ENCODE data around the gene TBC1D22A. TPM values are rescaled to one million over a fixed set of nuclear protein-coding genes. Genes with fewer than 3 reads are reported as not detected.
"Not testable (repeated sequence)": the region's sequence is repeated elsewhere in the genome, so short reads cannot be mapped to it uniquely, and the experiment has no call there.

TBC1D22A gene
- total RNA-seq, 2 experiments from 2014 or later, result 37.4 TPM

GRCh38 chr22:46977656-46978343, 215.3 kb downstream of the TBC1D22A start:
- POLR2A ChIA-PET, result no interaction called here
- CTCF ChIA-PET, result interaction anchor here (0.6 kb wide), 1 partner anchor 121 kb away, joined by 4 read pairs; no protein-coding TSS in a partner anchor

GRCh38 chr22:46978668-46979067, 216.2 kb downstream of the TBC1D22A start:
- POLR2A ChIA-PET, CTCF ChIA-PET: not testable (repeated sequence)

- CTCF ChIA-PET, result no interaction called here
- POLR2A ChIA-PET, result no interaction called here
Observed at GRCh38 chr22:46979506-46979905, 217.1 kb downstream of the TBC1D22A start.

- POLR2A ChIA-PET, result no interaction called here
- CTCF ChIA-PET, result no interaction called here
Observed at GRCh38 chr22:46980392-46980791, 217.9 kb downstream of the TBC1D22A start.

- POLR2A ChIA-PET, result no interaction called here
- CTCF ChIA-PET, result no interaction called here
Observed at GRCh38 chr22:46982635-46983034, 220.2 kb downstream of the TBC1D22A start.

GRCh38 chr22:46983046-46983445, 220.6 kb downstream of the TBC1D22A start:
- ChIA-PET CTCF (no interaction called here), POLR2A (no interaction called here)

GRCh38 chr22:46984751-46985506, 222.5 kb downstream of the TBC1D22A start:
- ChIA-PET POLR2A (no interaction called here), CTCF (no interaction called here)

- CTCF ChIA-PET, result no interaction called here
- POLR2A ChIA-PET, result no interaction called here
Observed at GRCh38 chr22:46985507-46985882, 223.0 kb downstream of the TBC1D22A start.

- ChIA-PET CTCF (no interaction called here), POLR2A (no interaction called here)
Observed at GRCh38 chr22:46986788-46987187, 224.3 kb downstream of the TBC1D22A start.

GRCh38 chr22:46990937-46991550, 228.6 kb downstream of the TBC1D22A start:
- ChIA-PET CTCF (no interaction called here), POLR2A (no interaction called here)

GRCh38 chr22:46991666-46992065, 229.2 kb downstream of the TBC1D22A start:
- CTCF ChIA-PET, result no interaction called here
- POLR2A ChIA-PET, result no interaction called here

- CTCF ChIA-PET, result no interaction called here
Observed at GRCh38 chr22:46992121-46992731, 229.8 kb downstream of the TBC1D22A start.

GRCh38 chr22:46993633-46994032, 231.2 kb downstream of the TBC1D22A start:
- ChIA-PET POLR2A (no interaction called here), CTCF (no interaction called here)

More at GRCh38 chr22:46992121-46992731, 229.8 kb downstream of the TBC1D22A start:
- POLR2A ChIA-PET, result no interaction called here

GRCh38 chr22:46994265-46994664, 231.8 kb downstream of the TBC1D22A start:
- ChIA-PET POLR2A (no interaction called here), CTCF (no interaction called here)

GRCh38 chr22:46994983-46995382, 232.5 kb downstream of the TBC1D22A start:
- POLR2A ChIA-PET, result no interaction called here
- CTCF ChIA-PET, result no interaction called here

- CTCF ChIA-PET, result no interaction called here
- POLR2A ChIA-PET, result no interaction called here
Observed at GRCh38 chr22:46995501-46996360, 233.3 kb downstream of the TBC1D22A start.

GRCh38 chr22:46996595-46997310, 234.3 kb downstream of the TBC1D22A start:
- POLR2A ChIA-PET, result no interaction called here
- CTCF ChIA-PET, result no interaction called here

- POLR2A ChIA-PET, result no interaction called here
- CTCF ChIA-PET, result no interaction called here
Observed at GRCh38 chr22:46997311-46997970, 235.0 kb downstream of the TBC1D22A start.

- POLR2A ChIA-PET, result no interaction called here
Observed at GRCh38 chr22:46998331-46998730, 235.9 kb downstream of the TBC1D22A start.

More at GRCh38 chr22:46998331-46998730, 235.9 kb downstream of the TBC1D22A start:
- CTCF ChIA-PET, result no interaction called here

Measured in activated CD8-positive, alpha-beta memory T cell treated with anti-CD3 and anti-CD28 coated beads for 36 hours (primary cell).